ENCODE results near the gene KCTD2.
"Not testable (repeated sequence)": the region's sequence is repeated elsewhere in the genome, so short reads cannot be mapped to it uniquely, and the experiment has no call there.

The KCTD2 gene

DNA sequence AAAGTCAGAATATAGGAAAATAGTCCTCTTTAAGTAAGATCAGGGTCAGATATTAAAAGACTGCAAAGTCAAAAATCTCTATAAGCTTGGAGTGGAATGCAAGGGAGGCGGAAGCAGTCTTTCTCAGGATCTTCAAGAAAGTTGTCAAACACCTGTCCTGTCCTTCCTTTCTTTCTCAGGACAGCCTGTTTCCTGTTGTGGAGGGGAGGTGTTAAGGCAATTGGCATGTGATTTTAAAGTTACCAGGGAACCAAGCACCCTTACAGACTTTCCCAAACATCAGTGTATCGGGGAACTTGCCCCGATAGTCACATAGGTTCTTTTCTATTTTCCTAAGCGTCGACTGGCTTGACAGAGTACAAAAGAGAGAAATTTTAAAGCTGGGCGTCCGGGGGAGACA is 2.3 kb upstream of the KCTD2 start:
- DNase-seq (ENCODE audit: low read depth) = no peak
- no peak overlapping the region for H3K4me3 ChIP-seq (ENCODE audit: low read depth, low read length)
- TF ChIP-seq, protein P1, sequence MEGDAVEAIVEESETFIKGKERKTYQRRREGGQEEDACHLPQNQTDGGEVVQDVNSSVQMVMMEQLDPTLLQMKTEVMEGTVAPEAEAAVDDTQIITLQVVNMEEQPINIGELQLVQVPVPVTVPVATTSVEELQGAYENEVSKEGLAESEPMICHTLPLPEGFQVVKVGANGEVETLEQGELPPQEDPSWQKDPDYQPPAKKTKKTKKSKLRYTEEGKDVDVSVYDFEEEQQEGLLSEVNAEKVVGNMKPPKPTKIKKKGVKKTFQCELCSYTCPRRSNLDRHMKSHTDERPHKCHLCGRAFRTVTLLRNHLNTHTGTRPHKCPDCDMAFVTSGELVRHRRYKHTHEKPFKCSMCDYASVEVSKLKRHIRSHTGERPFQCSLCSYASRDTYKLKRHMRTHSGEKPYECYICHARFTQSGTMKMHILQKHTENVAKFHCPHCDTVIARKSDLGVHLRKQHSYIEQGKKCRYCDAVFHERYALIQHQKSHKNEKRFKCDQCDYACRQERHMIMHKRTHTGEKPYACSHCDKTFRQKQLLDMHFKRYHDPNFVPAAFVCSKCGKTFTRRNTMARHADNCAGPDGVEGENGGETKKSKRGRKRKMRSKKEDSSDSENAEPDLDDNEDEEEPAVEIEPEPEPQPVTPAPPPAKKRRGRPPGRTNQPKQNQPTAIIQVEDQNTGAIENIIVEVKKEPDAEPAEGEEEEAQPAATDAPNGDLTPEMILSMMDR (IDR thresholded peaks at IDR 0.05; ENCODE audit: low read depth, low read length) = no peak
- TF ChIP-seq POLR2A (IDR thresholded peaks at IDR 0.05; ENCODE audit: extremely low read depth, insufficient read length) (no peak), MYC (IDR thresholded peaks at IDR 0.05; ENCODE audit: low read depth, low read length) (no peak)
- TF ChIP-seq, protein P2, sequence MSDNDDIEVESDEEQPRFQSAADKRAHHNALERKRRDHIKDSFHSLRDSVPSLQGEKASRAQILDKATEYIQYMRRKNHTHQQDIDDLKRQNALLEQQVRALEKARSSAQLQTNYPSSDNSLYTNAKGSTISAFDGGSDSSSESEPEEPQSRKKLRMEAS (IDR thresholded peaks at IDR 0.05; ENCODE audit: low read depth, low read length) = no peak

DNA sequence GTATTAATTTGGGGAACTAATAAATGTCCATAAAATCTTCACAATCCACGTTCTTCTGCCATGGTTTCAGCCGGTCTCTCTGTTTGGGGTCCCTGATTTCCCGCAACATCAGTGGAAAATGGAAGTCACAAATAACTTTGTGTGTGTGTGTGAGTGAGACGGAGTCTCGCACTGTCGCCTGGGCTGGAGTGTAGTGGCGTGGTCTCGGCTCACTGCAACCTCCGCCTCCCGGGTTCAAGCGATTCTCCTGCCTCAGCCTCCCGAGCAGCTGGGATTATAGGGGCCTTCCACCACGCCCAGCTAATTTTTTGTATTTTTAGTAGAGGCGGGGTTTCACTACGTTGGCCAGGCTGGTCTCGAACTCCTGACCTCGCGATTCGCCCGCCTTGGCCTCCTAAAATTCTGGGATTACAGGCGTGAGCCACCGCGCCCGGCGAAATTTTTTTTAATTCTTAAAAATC is 1.0 kb upstream of the KCTD2 start:
- H3K4me3 ChIP-seq (ENCODE audit: low read depth, low read length) = peak overlapping the region; percentile 89
- DNase-seq (ENCODE audit: low read depth) = not testable (repeated sequence)

DNA sequence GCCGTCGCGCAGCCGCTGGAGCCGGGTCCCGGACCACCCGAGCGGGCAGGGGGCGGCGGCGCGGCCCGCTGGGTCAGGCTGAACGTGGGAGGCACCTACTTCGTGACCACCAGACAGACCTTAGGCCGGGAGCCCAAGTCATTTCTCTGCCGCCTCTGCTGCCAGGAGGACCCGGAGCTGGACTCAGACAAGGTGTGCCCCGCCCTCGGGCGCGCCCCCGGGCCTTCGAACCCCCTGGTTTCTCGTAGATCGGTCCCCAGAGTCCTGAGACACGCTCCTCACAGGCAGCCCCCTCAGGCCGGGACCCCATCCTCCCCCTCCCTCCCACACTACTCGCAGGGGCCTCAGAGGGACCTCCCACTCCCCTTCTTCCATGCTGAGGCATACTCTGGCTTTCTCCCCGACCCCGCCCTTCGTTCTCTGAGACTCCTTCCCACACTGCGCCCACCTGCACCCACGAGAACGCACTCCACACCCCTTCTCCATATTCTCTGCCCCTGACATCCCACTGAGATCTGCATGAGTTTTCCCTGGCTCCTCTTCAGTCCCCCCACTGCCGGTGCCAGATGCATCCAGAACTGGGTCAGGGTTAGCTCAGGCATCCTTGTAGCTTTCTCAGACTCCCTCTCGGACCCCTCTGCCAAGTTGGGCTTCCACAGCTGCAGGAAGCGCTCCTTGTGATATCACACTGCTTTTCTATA is 523 bp downstream of the KCTD2 start:
- DNase-seq (ENCODE audit: low read depth) = peak; percentile 43

DNA sequence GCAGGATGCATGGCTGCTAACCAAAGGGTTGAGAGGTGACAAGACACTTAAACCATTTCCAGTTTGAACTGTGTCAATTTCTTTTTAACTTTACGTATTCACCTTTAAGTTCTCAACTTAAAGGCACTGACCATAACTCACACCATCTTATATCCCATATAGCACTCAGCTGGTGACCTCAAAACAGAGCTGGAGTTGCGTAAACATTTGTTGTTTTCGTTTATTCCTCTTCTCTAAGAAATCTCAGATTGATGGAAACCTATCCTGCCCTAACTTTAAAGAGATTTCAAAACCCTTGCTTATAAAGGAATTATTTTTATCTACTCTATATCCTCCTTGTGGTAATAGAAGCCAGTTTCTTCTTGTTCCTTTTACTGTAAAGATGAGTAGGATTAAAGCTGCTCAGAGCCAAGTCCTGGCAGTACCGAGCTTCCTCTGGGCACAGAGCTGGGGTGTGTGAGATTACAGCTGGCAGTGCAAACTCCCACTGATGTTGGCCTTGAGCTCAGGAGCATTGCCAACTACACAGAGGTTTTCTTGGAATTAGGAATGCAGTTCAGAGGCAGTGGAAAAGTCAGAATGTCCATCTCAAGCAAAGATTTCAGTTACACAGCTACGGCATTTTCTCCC is 1.3 kb downstream of the KCTD2 start:
- DNase-seq (ENCODE audit: low read depth) = peak; percentile 25
- H3K4me3 ChIP-seq (ENCODE audit: low read depth, low read length) = peak overlapping the region; percentile 77

More for the DNA sequence above, 523 bp downstream of the KCTD2 start:
- H3K4me3 ChIP-seq (ENCODE audit: low read depth, low read length) = peak overlapping the region; percentile 77
- TF ChIP-seq POLR2A (IDR thresholded peaks at IDR 0.05; ENCODE audit: extremely low read depth, insufficient read length) = no peak
- TF ChIP-seq MYC (IDR thresholded peaks at IDR 0.05; ENCODE audit: low read depth, low read length) = no peak
- TF ChIP-seq, protein P2 (IDR thresholded peaks at IDR 0.05; ENCODE audit: low read depth, low read length) = no peak
- TF ChIP-seq, protein P1 (IDR thresholded peaks at IDR 0.05; ENCODE audit: low read depth, low read length) = no peak

DNA sequence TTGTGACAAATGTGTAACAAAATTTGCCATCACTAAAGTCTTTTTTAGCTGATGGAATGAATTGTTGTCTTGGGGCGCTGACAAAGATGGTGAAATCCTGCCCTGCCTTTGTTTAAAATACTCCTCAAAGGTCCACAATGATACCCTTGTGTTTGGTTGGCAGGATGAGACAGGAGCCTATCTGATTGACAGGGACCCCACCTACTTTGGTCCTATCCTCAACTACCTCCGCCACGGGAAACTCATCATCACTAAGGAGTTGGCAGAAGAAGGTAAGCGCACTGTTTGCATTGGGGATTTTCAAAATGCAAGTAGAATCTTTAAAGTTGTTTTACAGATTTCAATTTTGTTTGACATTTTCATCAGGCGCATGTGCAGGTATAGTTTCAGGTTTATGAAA is 2.0 kb downstream of the KCTD2 start:
- DNase-seq (ENCODE audit: low read depth) = no peak
- no peak for TF ChIP-seq POLR2A (IDR thresholded peaks at IDR 0.05; ENCODE audit: extremely low read depth, insufficient read length)
- no peak for TF ChIP-seq MYC (IDR thresholded peaks at IDR 0.05; ENCODE audit: low read depth, low read length)
- TF ChIP-seq, protein P2 (IDR thresholded peaks at IDR 0.05; ENCODE audit: low read depth, low read length) = no peak
- TF ChIP-seq, protein P1 (IDR thresholded peaks at IDR 0.05; ENCODE audit: low read depth, low read length) = no peak
- peak overlapping the region; percentile 12 for H3K4me3 ChIP-seq (ENCODE audit: low read depth, low read length)

More for the DNA sequence above, 1.3 kb downstream of the KCTD2 start:
- no peak for TF ChIP-seq POLR2A (IDR thresholded peaks at IDR 0.05; ENCODE audit: extremely low read depth, insufficient read length)
- no peak for TF ChIP-seq MYC (IDR thresholded peaks at IDR 0.05; ENCODE audit: low read depth, low read length)
- TF ChIP-seq, protein P2 (IDR thresholded peaks at IDR 0.05; ENCODE audit: low read depth, low read length) = no peak
- TF ChIP-seq, protein P1 (IDR thresholded peaks at IDR 0.05; ENCODE audit: low read depth, low read length) = no peak

DNA sequence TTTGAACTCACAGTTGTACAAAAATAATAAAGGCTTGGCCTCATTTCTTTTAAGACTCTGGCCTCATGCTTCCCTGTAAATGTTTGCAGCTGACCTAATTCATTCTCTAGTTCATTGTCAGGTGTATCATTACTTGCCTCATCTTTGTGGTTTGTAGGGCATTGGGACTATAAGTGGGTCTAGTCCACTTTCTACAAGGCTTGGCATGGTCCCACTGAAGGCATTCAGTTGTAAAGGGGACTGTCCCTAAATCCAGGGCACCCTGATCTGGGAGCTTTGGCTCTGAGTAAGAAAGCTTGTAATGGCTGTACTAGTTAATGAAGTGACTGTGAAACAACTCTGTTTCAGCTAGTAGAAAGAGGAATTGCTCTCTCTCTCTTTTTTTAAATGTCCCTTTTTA is 2.7 kb downstream of the KCTD2 start:
- no peak overlapping the region for H3K4me3 ChIP-seq (ENCODE audit: low read depth, low read length)
- DNase-seq (ENCODE audit: low read depth) = no peak
- TF ChIP-seq, protein P2 (IDR thresholded peaks at IDR 0.05; ENCODE audit: low read depth, low read length) = no peak
- TF ChIP-seq POLR2A (IDR thresholded peaks at IDR 0.05; ENCODE audit: extremely low read depth, insufficient read length) = no peak
- no peak for TF ChIP-seq MYC (IDR thresholded peaks at IDR 0.05; ENCODE audit: low read depth, low read length)
- TF ChIP-seq, protein P1 (IDR thresholded peaks at IDR 0.05; ENCODE audit: low read depth, low read length) = no peak

All from NB4 (cell line).